ENCODE measurements around the gene ASB15. TPM values are rescaled to one million over a fixed set of nuclear protein-coding genes. Genes with fewer than 3 reads are reported as not detected.

ASB15 gene
- total RNA-seq, 6 experiments from 2014 or later = not detected

- Mint-ChIP-seq H3K27ac (no peak overlapping the region), H3K36me3 (ENCODE audit: low read depth) (no peaks in the 10 kb centered on the region), H3K27me3 (ENCODE audit: insufficient read depth) (peaks cover 6% of the 10 kb centered on the region; the same call in 1 of the 2 replicates), H3K9me3 (no peaks in the 10 kb centered on the region), H3K4me1 (ENCODE audit: low read depth) (peaks cover 11% of the 10 kb centered on the region; the same call in 1 of the 2 replicates), H3K4me3 (no peak overlapping the region)
- no peak for DNase-seq
- TF ChIP-seq, protein P1, sequence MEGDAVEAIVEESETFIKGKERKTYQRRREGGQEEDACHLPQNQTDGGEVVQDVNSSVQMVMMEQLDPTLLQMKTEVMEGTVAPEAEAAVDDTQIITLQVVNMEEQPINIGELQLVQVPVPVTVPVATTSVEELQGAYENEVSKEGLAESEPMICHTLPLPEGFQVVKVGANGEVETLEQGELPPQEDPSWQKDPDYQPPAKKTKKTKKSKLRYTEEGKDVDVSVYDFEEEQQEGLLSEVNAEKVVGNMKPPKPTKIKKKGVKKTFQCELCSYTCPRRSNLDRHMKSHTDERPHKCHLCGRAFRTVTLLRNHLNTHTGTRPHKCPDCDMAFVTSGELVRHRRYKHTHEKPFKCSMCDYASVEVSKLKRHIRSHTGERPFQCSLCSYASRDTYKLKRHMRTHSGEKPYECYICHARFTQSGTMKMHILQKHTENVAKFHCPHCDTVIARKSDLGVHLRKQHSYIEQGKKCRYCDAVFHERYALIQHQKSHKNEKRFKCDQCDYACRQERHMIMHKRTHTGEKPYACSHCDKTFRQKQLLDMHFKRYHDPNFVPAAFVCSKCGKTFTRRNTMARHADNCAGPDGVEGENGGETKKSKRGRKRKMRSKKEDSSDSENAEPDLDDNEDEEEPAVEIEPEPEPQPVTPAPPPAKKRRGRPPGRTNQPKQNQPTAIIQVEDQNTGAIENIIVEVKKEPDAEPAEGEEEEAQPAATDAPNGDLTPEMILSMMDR (IDR thresholded peaks at IDR 0.05) = no peak
These were observed 49.0 kb downstream of the ASB15 start for GRCh38 chr7:123650595-123650994.

- Mint-ChIP-seq H3K4me3 (no peak overlapping the region), H3K27me3 (ENCODE audit: insufficient read depth) (peaks cover 6% of the 10 kb centered on the region), H3K36me3 (ENCODE audit: low read depth) (no peaks in the 10 kb centered on the region), H3K27ac (no peak overlapping the region), H3K4me1 (ENCODE audit: low read depth) (peaks cover 3% of the 10 kb centered on the region; the same call in 1 of the 2 replicates), H3K9me3 (no peaks in the 10 kb centered on the region)
- TF ChIP-seq, protein P1 (IDR thresholded peaks at IDR 0.05) = no peak
- no peak for DNase-seq
These were observed 50.8 kb downstream of the ASB15 start for GRCh38 chr7:123652406-123652805.

- no peak for DNase-seq
- peaks cover 8% of the 10 kb centered on the region for H3K27me3 Mint-ChIP-seq (ENCODE audit: insufficient read depth)
- TF ChIP-seq, protein P1 (IDR thresholded peaks at IDR 0.05) = no peak
- no peaks in the 10 kb centered on the region for H3K4me1 Mint-ChIP-seq (ENCODE audit: low read depth)
- H3K27ac Mint-ChIP-seq = no peak overlapping the region
- no peaks in the 10 kb centered on the region for H3K9me3 Mint-ChIP-seq
- H3K36me3 Mint-ChIP-seq (ENCODE audit: low read depth) = no peaks in the 10 kb centered on the region
- H3K4me3 Mint-ChIP-seq = no peak overlapping the region
These were observed 51.5 kb downstream of the ASB15 start for GRCh38 chr7:123653162-123653561.

DNA sequence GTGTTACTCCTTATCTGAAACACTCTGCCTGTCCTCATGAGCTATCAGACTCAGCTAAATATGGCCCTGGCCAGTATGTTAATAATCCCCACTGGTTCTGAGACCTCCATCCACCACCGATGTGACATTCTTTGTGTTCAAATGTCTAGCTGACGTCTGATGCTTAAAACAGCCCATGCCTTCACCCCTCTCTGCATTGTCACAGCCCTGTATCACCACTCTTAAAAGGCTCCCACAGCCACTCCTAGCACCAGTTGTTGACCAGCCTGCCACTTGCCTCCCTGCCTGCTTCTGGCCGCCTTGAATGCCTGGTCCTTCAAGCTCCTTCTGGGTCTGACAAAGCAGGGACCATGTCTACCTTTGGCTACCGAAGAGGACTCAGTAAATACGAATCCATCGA is 54.0 kb downstream of the ASB15 start, which contains the start of gene LMOD2:
Gene LMOD2 (plus strand): TSS at position 253 of the 400 bp plus-strand sequence. CDS start 98 bp downstream, at position 351.
- DNase-seq = no peak
- Mint-ChIP-seq H3K36me3 (ENCODE audit: low read depth) (no peaks in the 10 kb centered on the region), H3K27me3 (ENCODE audit: insufficient read depth) (peaks cover 9% of the 10 kb centered on the region), H3K4me1 (ENCODE audit: low read depth) (no peaks in the 10 kb centered on the region), H3K4me3 (no peak within 1 kb of the TSS), H3K9me3 (no peaks in the 10 kb centered on the region), H3K27ac (no peak within 1 kb of the TSS)
- TF ChIP-seq, protein P1 (IDR thresholded peaks at IDR 0.05) = no peak

DNA sequence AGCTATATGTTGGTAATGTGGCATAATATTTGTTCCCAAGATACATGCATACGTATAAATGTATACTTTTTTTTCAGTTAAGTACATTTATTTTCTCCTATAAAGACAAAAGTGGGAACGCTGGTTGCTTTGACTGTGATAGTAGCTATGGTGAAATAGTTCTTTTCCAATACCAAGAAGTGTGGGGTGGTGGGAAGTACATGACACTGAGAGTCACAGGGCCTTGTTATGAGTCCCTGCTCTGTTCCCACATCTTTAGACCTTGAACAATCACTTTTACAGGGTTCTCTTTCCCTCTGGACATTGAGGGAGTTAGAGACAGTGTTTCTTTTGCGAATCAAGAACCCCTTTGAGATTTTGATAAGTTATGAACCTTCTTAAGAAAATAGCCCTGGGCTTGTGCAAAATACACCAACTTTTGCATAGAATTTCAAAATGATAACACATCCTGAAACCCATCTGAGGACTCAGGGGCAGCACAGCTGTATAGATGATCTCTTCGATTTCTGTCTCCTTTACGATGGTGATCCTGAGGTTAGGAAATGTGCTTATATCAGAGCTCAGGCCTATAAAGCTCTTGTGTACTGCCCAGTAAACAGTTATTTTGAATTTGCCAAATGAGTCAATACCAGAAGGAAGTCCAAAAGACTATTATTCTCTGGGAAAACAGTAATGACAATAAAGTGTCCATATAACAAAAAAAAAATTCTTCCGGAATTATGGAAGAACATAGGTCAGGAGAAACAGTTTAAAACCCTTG is 55.1 kb downstream of the ASB15 start:
- TF ChIP-seq, protein P1 (IDR thresholded peaks at IDR 0.05) = no peak
- Mint-ChIP-seq H3K9me3 (no peaks in the 10 kb centered on the region), H3K27ac (no peak overlapping the region), H3K4me3 (no peak overlapping the region), H3K4me1 (ENCODE audit: low read depth) (no peaks in the 10 kb centered on the region), H3K27me3 (ENCODE audit: insufficient read depth) (peaks cover 14% of the 10 kb centered on the region), H3K36me3 (ENCODE audit: low read depth) (no peaks in the 10 kb centered on the region)
- no peak for DNase-seq

Data from HFFc6 (cell line).